ENCODE measurements around the gene ST7. TPM values are rescaled to one million over a fixed set of nuclear protein-coding genes. Genes with fewer than 3 reads are reported as not detected.

The ST7 gene
- total and polyA plus RNA-seq, 2 donors (not counting 3 experiments of a cell fraction or from before 2014, with no cell fraction given), result 18.6 to 24.9 TPM

- no peak for FAIRE-seq
- no peaks in the 10 kb centered on the region for H3K36me3 ChIP-seq (ENCODE audit: control insufficient read depth in 2 of 2, extremely low read depth in 1 of 2, insufficient read depth in 2 of 2, low read length in 2 of 2)
- no peaks in the 10 kb centered on the region for H3K9me1 ChIP-seq (replicated peaks; ENCODE audit: control insufficient read depth, extremely low read depth, insufficient read depth, low read length)
- no peak overlapping the region for H3K4me2 ChIP-seq (ENCODE audit: insufficient read depth, low read length)
- H3K27me3 ChIP-seq (ENCODE audit: control insufficient read depth in 2 of 2, insufficient read depth in 2 of 2, low read length in 2 of 2), result no peaks in the 10 kb centered on the region
- H3K79me2 ChIP-seq (ENCODE audit: control insufficient read depth, insufficient read depth, low read length), result no peaks in the 10 kb centered on the region
- H3K27ac ChIP-seq (ENCODE audit: insufficient read depth, low read depth, low read length), result no peak overlapping the region
- H2AFZ ChIP-seq (ENCODE audit: low read depth, low read length), result no peak overlapping the region
- no peak for TF ChIP-seq EZH2 (IDR thresholded peaks at IDR 0.05; ENCODE audit: borderline replicate concordance, low read depth, low read length, severe bottlenecking)
- DNase-seq (ENCODE audit: low read depth, low spot score), result no peak
- H3K4me3 ChIP-seq (replicated peaks in 1 of 3; ENCODE audit: insufficient read depth in 1 of 3, low read depth in 1 of 3, low read length in 3 of 3), result no peak overlapping the region
- POLR2A ChIA-PET, result no interaction called here
- intact Hi-C loops (cut with micrococcal nuclease) (no loop called here), dilution Hi-C loops (cut with MboI; ENCODE audit: extremely low pct_ligation_motif_present, low sequenced_read_pairs) (no loop called here)
- H3K4me1 ChIP-seq (ENCODE audit: control insufficient read depth, extremely low read depth, insufficient read depth, low read length), result no peaks in the 10 kb centered on the region
- no TSS peak for BruUV-seq (replicated peaks)
- no peaks in the 10 kb centered on the region for H4K20me1 ChIP-seq (replicated peaks; ENCODE audit: control insufficient read depth, extremely low read depth, insufficient read depth, low read length)
- no peak overlapping the region for H3K9ac ChIP-seq (replicated peaks; ENCODE audit: extremely low read depth, insufficient read depth, low read length)
- CTCF ChIA-PET, result no interaction called here
- no peaks in the 10 kb centered on the region for H3K9me3 ChIP-seq (replicated peaks; ENCODE audit: control insufficient read depth, insufficient read depth, low read length)
Measured at GRCh38 chr7:117227091-117227490, 273.8 kb downstream of the ST7 start.

GRCh38 chr7:117229350-117229749 is 276.0 kb downstream of the ST7 start:
- H3K27ac ChIP-seq (ENCODE audit: insufficient read depth, low read depth, low read length), result no peak overlapping the region
- ChIA-PET CTCF (interaction anchor here (3.2 kb wide), 1 partner anchor 16 kb away, joined by 14 read pairs; no protein-coding TSS in a partner anchor), POLR2A (no interaction called here)

More at GRCh38 chr7:117229350-117229749, 276.0 kb downstream of the ST7 start:
- Histone ChIP-seq H3K27me3 (ENCODE audit: control insufficient read depth in 2 of 2, insufficient read depth in 2 of 2, low read length in 2 of 2) (no peaks in the 10 kb centered on the region), H3K9me3 (replicated peaks; ENCODE audit: control insufficient read depth, insufficient read depth, low read length) (no peaks in the 10 kb centered on the region), H3K4me3 (replicated peaks in 1 of 3; ENCODE audit: insufficient read depth in 1 of 3, low read depth in 1 of 3, low read length in 3 of 3) (no peak overlapping the region), H3K4me2 (ENCODE audit: insufficient read depth, low read length) (no peak overlapping the region), H4K20me1 (replicated peaks; ENCODE audit: control insufficient read depth, extremely low read depth, insufficient read depth, low read length) (no peaks in the 10 kb centered on the region), H2AFZ (ENCODE audit: low read depth, low read length) (no peak overlapping the region), H3K79me2 (ENCODE audit: control insufficient read depth, insufficient read depth, low read length) (no peaks in the 10 kb centered on the region), H3K9me1 (replicated peaks; ENCODE audit: control insufficient read depth, extremely low read depth, insufficient read depth, low read length) (no peaks in the 10 kb centered on the region), H3K9ac (replicated peaks; ENCODE audit: extremely low read depth, insufficient read depth, low read length) (no peak overlapping the region), H3K36me3 (ENCODE audit: control insufficient read depth in 2 of 2, extremely low read depth in 1 of 2, insufficient read depth in 2 of 2, low read length in 2 of 2) (no peaks in the 10 kb centered on the region), H3K4me1 (ENCODE audit: control insufficient read depth, extremely low read depth, insufficient read depth, low read length) (no peaks in the 10 kb centered on the region)
- BruUV-seq (replicated peaks), result no TSS peak
- dilution Hi-C loops (cut with MboI; ENCODE audit: extremely low pct_ligation_motif_present, low sequenced_read_pairs) (no loop called here), intact Hi-C loops (cut with micrococcal nuclease) (no loop called here)
- FAIRE-seq, result no peak
- no peak for TF ChIP-seq EZH2 (IDR thresholded peaks at IDR 0.05; ENCODE audit: borderline replicate concordance, low read depth, low read length, severe bottlenecking)
- TF ChIP-seq MAX (IDR thresholded peaks at IDR 0.05; ENCODE audit: insufficient read depth, insufficient read length), result no peak
- TF ChIP-seq MYC (IDR thresholded peaks at IDR 0.05; ENCODE audit: low read depth, low read length), result no peak
- TF ChIP-seq JUN (IDR thresholded peaks at IDR 0.05; ENCODE audit: borderline replicate concordance, insufficient read depth, insufficient read length, low read depth), result no peak
- no peak for DNase-seq (ENCODE audit: low read depth, low spot score)

Measured in endothelial cell of umbilical vein (primary cell).